DOHH2 (cell line): ENCODE data around the gene WWOX.

Experiments
- H3F3A ChIP-seq: fragments of 200-600 bp; sonication (generic), shearing (Covaris generic); 2 replicates; pipeline ENCODE4 v1.6.0; 2016; ENCODE audit warnings: antibody characterized with exemption, mild to moderate bottlenecking; ENCODE audit not compliant: control insufficient read depth, insufficient read depth
- H3K27ac ChIP-seq: fragments of 200-600 bp; sonication (generic); 2 replicates; pipeline ENCODE4 v1.5.1; 2014; ENCODE audit warnings: low read depth, mild to moderate bottlenecking, low read length, moderate library complexity
- H3K27me3 ChIP-seq: fragments of 200-600 bp; sonication (generic); 2 replicates; pipeline ENCODE4 v1.6.1; 2014; ENCODE audit warnings: mild to moderate bottlenecking, low read length, mixed read lengths; ENCODE audit not compliant: control insufficient read depth
- H3K36me3 ChIP-seq: fragments of 200-600 bp; sonication (generic); 2 replicates; pipeline ENCODE4 v1.6.1; 2014; ENCODE audit warnings: mild to moderate bottlenecking, low read length, moderate library complexity, mixed read lengths; ENCODE audit not compliant: control insufficient read depth
- H3K4me1 ChIP-seq: fragments of 200-600 bp; sonication (generic); 2 replicates; pipeline ENCODE4 v1.6.1; 2014; ENCODE audit warnings: mild to moderate bottlenecking, low read length, mixed read lengths; ENCODE audit not compliant: control insufficient read depth
- H3K4me2 ChIP-seq: fragments of 200-600 bp; sonication (generic); 2 replicates; pipeline ENCODE4 v1.6.0; 2014; ENCODE audit warnings: mild to moderate bottlenecking, low read length, moderate library complexity
- H3K4me3 ChIP-seq: fragments of 200-600 bp; sonication (generic); 2 replicates; pipeline ENCODE4 v1.5.1; 2014; ENCODE audit warnings: mild to moderate bottlenecking, low read length, mixed read lengths
- H3K79me2 ChIP-seq: fragments of 200-600 bp; sonication (generic); 2 replicates; pipeline ENCODE4 v1.6.1; 2014; ENCODE audit warnings: mild to moderate bottlenecking, low read length, mixed read lengths; ENCODE audit not compliant: control insufficient read depth
- H3K9me2 ChIP-seq: fragments of 200-600 bp; sonication (generic); replicated peaks from 2 replicates; pipeline ENCODE4 v1.6.1; 2014; ENCODE audit warnings: mild to moderate bottlenecking, low read length, mixed read lengths; ENCODE audit not compliant: control insufficient read depth
- H3K9me3 ChIP-seq: fragments of 200-600 bp; sonication (generic); 2 replicates; pipeline ENCODE4 v1.6.1; 2014; ENCODE audit warnings: antibody characterized with exemption, low read length, mixed read lengths; ENCODE audit not compliant: control insufficient read depth, insufficient read depth
- H4K20me1 ChIP-seq: fragments of 200-600 bp; sonication (generic); 2 replicates; pipeline ENCODE4 v1.6.0; 2014; ENCODE audit warnings: low read depth, mild to moderate bottlenecking, antibody characterized with exemption, low read length, moderate library complexity; ENCODE audit not compliant: control insufficient read depth, insufficient read depth
- CTCF ChIP-seq: fragments of 200-600 bp; sonication (generic); IDR thresholded peaks from one replicate; pipeline ENCODE4 v1.5.1; 2014; ENCODE audit warnings: antibody characterized with exemption, mild to moderate bottlenecking, low read depth, low read length; ENCODE audit not compliant: poor library complexity, severe bottlenecking
- EZH2phosphoT487 ChIP-seq: fragments of 200-600 bp; sonication (generic); IDR thresholded peaks from 2 replicates; pipeline ENCODE4 v1.6.1; 2017; ENCODE audit warnings: borderline replicate concordance, mild to moderate bottlenecking, antibody characterized with exemption, low read length, moderate library complexity, mixed read lengths

Gene WWOX

GRCh38 chr16:79089735-79090284 is 990.4 kb downstream of the WWOX start:
- H3K9me3 ChIP-seq, result peaks cover 3% of the 10 kb centered on the region
- H3F3A ChIP-seq, result no peaks in the 10 kb centered on the region
- H3K4me1 ChIP-seq, result peaks cover 17% of the 10 kb centered on the region
- no peaks in the 10 kb centered on the region for H3K79me2 ChIP-seq
- no peaks in the 10 kb centered on the region; the same call in 1 of the 2 replicates for H4K20me1 ChIP-seq
- no peaks in the 10 kb centered on the region for H3K9me2 ChIP-seq
- H3K36me3 ChIP-seq, result no peaks in the 10 kb centered on the region
- peaks cover 6% of the 10 kb centered on the region for H3K27me3 ChIP-seq
- TF ChIP-seq CTCF, result no peak
- TF ChIP-seq EZH2phosphoT487, result no peak
- no peak overlapping the region for H3K4me3 ChIP-seq
- H3K4me2 ChIP-seq, result 0 out of 2 replicates have a peak overlapping the region, but pooled peaks have one; percentile 16
- no peak overlapping the region for H3K27ac ChIP-seq

GRCh38 chr16:79090966-79091365 is 991.5 kb downstream of the WWOX start:
- H3K4me3 ChIP-seq, result no peak overlapping the region

GRCh38 chr16:79092846-79093245 is 993.4 kb downstream of the WWOX start:
- TF ChIP-seq CTCF, result no peak
- no peak for TF ChIP-seq EZH2phosphoT487
- Histone ChIP-seq H3K4me2 (no peak overlapping the region), H3F3A (no peaks in the 10 kb centered on the region), H4K20me1 (no peaks in the 10 kb centered on the region; the same call in 1 of the 2 replicates), H3K4me1 (peaks cover 17% of the 10 kb centered on the region), H3K36me3 (no peaks in the 10 kb centered on the region), H3K27me3 (peaks cover 6% of the 10 kb centered on the region), H3K79me2 (no peaks in the 10 kb centered on the region), H3K4me3 (no peak overlapping the region), H3K9me3 (peaks cover 3% of the 10 kb centered on the region), H3K9me2 (no peaks in the 10 kb centered on the region), H3K27ac (no peak overlapping the region)

More at GRCh38 chr16:79090966-79091365, 991.5 kb downstream of the WWOX start:
- no peaks in the 10 kb centered on the region for H3K9me2 ChIP-seq
- no peaks in the 10 kb centered on the region for H3K79me2 ChIP-seq
- H3K4me2 ChIP-seq, result no peak overlapping the region
- peaks cover 6% of the 10 kb centered on the region for H3K27me3 ChIP-seq
- no peaks in the 10 kb centered on the region for H3F3A ChIP-seq
- no peaks in the 10 kb centered on the region; the same call in 1 of the 2 replicates for H4K20me1 ChIP-seq
- H3K27ac ChIP-seq, result no peak overlapping the region
- peaks cover 17% of the 10 kb centered on the region for H3K4me1 ChIP-seq
- TF ChIP-seq EZH2phosphoT487, result no peak
- no peak for TF ChIP-seq CTCF
- peaks cover 3% of the 10 kb centered on the region for H3K9me3 ChIP-seq
- H3K36me3 ChIP-seq, result no peaks in the 10 kb centered on the region
